HG03521 (cell line): ENCODE results near the gene ZNF234.
"Not testable (repeated sequence)": the region's sequence is repeated elsewhere in the genome, so short reads cannot be mapped to it uniquely, and the experiment has no call there.

Source experiments
- ATAC-seq: cut with Tn5 transposase; IDR thresholded peaks from one replicate; pipeline ENCODE4 v1.9.1; 2021; ENCODE audit warnings: mild to moderate bottlenecking, moderate library complexity; ENCODE audit not compliant: unreplicated experiment

ZNF234 gene

GRCh38 chr19:44141191-44142058 lies at the start of gene ZNF234:
Gene ZNF234, plus strand, starts transcription at chr19:44141554. Its CDS starts 3,079 bp downstream, at chr19:44144633.
- ATAC-seq: peak; percentile 68

- no peak for ATAC-seq
Observed at GRCh38 chr19:44092108-44092507, 49.2 kb upstream of the ZNF234 start.

GRCh38 chr19:44093931-44094765 lies 47.2 kb upstream of the ZNF234 start, which contains the start of gene ZNF224:
Gene ZNF224, plus strand, starts transcription at chr19:44094361. Its CDS starts 3,513 bp downstream, at chr19:44097874.
- ATAC-seq: peak; percentile 85

- no peak for ATAC-seq
Observed at GRCh38 chr19:44107751-44108150, 33.6 kb upstream of the ZNF234 start.

GRCh38 chr19:44109458-44109857 lies 31.9 kb upstream of the ZNF234 start:
- no peak for ATAC-seq

GRCh38 chr19:44111910-44112463 lies 29.4 kb upstream of the ZNF234 start:
- no peak for ATAC-seq

- peak; percentile 14 for ATAC-seq
Observed at GRCh38 chr19:44112802-44113137, 28.6 kb upstream of the ZNF234 start.

- peak; percentile 94 for ATAC-seq
Observed at GRCh38 chr19:44113138-44113783, 28.1 kb upstream of the ZNF234 start, which contains the start of gene ZNF225. Gene ZNF225, plus strand, starts transcription at chr19:44113399. Its CDS starts 2,429 bp downstream, at chr19:44115828.

- ATAC-seq: peak; percentile 5
Observed at GRCh38 chr19:44113784-44114390, 27.5 kb upstream of the ZNF234 start.

- not testable (repeated sequence) for ATAC-seq
Observed at GRCh38 chr19:44121162-44121561, 20.2 kb upstream of the ZNF234 start.

- ATAC-seq: no peak
Observed at GRCh38 chr19:44131955-44132354, 9.4 kb upstream of the ZNF234 start.

GRCh38 chr19:44142059-44142433 lies 692 bp downstream of the ZNF234 start:
- peak; percentile 20 for ATAC-seq

GRCh38 chr19:44149776-44150175 lies 8.4 kb downstream of the ZNF234 start:
- ATAC-seq: no peak

- no peak for ATAC-seq
Observed at GRCh38 chr19:44151491-44151890, 10.1 kb downstream of the ZNF234 start.

GRCh38 chr19:44156475-44156874 lies 15.1 kb downstream of the ZNF234 start:
- ATAC-seq: no peak

- ATAC-seq: no peak
Observed at GRCh38 chr19:44163789-44164188, 22.4 kb downstream of the ZNF234 start.

- peak; percentile 5 for ATAC-seq
Observed at GRCh38 chr19:44164327-44164672, 22.9 kb downstream of the ZNF234 start.

- peak; percentile 75 for ATAC-seq
Observed at GRCh38 chr19:44164673-44165512, 23.5 kb downstream of the ZNF234 start, which contains the start of gene ZNF226. Gene ZNF226, plus strand, starts transcription at chr19:44165100. Its CDS starts 4,981 bp downstream, at chr19:44170081.

- ATAC-seq: not testable (repeated sequence)
Observed at GRCh38 chr19:44170660-44171059, 29.3 kb downstream of the ZNF234 start.
